ENCODE results near the gene SPRED2.
A peak's percentile ranks its signal among the peaks of the same experiment; 100 is the strongest.

SPRED2 gene, protein sequence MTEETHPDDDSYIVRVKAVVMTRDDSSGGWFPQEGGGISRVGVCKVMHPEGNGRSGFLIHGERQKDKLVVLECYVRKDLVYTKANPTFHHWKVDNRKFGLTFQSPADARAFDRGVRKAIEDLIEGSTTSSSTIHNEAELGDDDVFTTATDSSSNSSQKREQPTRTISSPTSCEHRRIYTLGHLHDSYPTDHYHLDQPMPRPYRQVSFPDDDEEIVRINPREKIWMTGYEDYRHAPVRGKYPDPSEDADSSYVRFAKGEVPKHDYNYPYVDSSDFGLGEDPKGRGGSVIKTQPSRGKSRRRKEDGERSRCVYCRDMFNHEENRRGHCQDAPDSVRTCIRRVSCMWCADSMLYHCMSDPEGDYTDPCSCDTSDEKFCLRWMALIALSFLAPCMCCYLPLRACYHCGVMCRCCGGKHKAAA

DNA sequence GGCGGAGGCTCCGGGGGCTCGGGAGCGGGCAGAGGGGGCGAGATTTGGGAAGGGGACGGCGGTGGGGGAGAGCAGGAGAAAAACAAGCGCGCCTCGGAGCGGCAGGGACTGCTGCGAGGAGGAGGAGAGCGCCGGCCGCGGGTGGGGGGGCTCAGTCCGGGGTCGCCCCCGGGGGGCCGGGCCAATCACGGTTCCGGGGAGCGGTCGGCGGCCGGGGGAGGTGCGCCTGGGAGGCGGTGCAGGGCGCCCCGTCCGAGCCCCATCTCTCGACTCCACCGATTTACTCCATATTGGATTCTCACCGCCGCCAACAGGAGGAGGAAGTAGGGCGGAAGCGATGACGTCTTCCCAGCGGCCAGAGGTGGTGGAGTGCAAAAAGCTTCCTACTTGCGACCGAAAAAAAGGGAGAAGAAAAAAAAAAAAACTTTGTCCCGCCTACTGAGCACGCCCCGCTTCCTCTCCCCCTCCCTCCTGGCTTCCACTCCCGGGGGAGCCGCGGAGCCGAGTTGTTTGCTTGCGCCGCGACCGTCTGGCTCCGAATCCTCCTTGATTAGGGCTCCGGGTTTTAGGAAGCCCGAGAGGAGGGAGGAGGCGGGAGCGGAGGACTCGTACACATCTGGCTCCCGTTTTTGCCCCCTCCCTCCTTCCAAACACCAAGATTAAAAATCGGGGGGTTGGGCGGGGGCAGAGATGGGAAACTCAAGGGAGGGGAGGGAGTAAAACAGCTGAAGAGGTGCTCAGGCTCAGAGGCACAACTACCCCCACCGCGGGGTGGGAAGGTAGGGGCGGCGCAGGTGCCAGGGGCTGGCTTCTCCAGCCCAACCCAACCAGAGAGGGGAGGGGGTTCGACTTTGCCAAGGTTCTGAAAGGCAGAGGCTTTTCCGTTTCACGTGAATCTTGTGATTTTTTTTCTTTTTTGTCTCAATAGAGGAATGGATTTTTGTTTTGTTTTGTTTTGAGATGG lies at the start of gene SPRED2:
Gene SPRED2, minus strand, starts transcription at position 373 of the 964 bp plus-strand sequence. CDS start 612 bp downstream, outside the sequence.
- DNase-seq (ENCODE audit: low read depth, low spot score): peak; percentile 44

GRCh38 chr2:65481961-65482360 lies 49.6 kb upstream of the SPRED2 start:
- DNase-seq (ENCODE audit: low read depth, low spot score): no peak

- no peak for DNase-seq (ENCODE audit: low read depth, low spot score)
These were observed 47.1 kb upstream of the SPRED2 start for GRCh38 chr2:65479524-65479923.

DNA sequence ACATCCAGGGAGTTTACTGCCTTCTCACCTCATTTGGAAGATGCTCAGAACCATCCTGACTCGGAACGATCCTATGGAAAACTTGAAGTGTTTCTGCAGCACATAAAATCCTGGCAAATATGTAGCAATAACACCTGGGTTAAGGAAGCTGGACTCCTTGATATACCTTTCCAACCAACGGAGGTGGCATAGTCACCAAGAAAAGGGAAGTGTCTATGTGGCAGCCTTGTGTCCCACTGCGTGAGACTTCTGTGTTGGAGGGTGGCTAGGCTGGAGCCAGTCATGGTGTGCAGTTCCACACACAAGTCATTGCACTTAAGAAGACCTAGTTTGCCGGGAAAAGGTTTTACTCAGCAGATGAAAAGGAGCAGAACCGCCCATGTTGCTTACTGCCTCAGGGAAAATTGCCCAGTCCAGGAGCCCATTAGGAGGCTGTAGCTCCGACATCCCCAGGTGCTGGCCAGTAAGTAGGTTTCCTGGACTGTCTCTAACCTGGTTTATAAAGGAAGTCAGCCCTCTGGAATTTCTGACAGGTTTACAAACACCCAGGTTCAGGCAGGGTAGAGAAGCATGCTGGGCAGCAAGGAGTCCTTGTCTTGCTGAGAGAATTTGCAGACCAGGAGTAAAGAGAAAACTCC lies 46.2 kb upstream of the SPRED2 start:
- no peak for DNase-seq (ENCODE audit: low read depth, low spot score)

DNA sequence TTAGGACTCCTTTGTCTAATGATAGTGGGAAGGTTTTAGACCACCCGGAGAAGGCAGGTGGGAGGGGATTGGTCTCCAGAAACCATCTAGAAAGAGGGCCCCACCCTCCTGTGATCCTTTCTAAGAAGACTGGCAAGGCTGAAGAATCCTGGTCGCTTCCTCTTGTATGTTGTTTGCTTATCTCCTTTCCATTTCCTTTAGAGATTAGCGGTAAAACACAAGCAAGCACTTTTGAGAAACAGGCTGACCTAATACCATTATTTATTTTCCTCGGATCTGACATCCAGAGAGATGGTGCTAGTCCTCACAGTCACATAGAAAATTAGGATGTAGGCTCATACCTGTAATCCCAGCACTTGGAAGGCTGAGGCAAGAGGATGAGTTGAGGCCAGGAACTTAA lies 45.2 kb upstream of the SPRED2 start:
- DNase-seq (ENCODE audit: low read depth, low spot score): no peak

DNA sequence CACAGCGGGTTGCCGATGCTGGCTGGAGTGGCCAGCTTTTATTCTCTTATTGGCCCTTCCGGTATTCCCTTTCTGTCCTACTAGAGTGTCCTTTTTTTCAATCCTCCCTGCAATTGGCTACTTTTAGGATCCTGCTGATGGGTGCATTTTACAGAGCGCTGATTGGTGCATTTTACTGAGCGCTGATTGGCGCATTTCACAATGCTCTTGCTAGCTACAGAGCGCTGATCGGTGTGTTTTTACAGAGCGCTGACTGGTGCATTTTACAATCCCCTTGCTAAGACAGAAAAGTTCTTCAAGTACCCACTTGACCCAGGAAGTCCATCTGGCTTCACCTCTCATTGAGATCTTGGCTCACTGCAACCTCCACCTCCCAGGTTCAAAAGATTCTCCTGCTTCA lies 44.4 kb upstream of the SPRED2 start:
- no peak for DNase-seq (ENCODE audit: low read depth, low spot score)

GRCh38 chr2:65475000-65475399 lies 42.6 kb upstream of the SPRED2 start:
- no peak for DNase-seq (ENCODE audit: low read depth, low spot score)

- no peak for DNase-seq (ENCODE audit: low read depth, low spot score)
These were observed 40.6 kb upstream of the SPRED2 start for GRCh38 chr2:65473045-65473444.

- DNase-seq (ENCODE audit: low read depth, low spot score): no peak
These were observed 39.0 kb upstream of the SPRED2 start for GRCh38 chr2:65471409-65471808.

GRCh38 chr2:65466551-65466950 lies 34.2 kb upstream of the SPRED2 start:
- DNase-seq (ENCODE audit: low read depth, low spot score): no peak

DNA sequence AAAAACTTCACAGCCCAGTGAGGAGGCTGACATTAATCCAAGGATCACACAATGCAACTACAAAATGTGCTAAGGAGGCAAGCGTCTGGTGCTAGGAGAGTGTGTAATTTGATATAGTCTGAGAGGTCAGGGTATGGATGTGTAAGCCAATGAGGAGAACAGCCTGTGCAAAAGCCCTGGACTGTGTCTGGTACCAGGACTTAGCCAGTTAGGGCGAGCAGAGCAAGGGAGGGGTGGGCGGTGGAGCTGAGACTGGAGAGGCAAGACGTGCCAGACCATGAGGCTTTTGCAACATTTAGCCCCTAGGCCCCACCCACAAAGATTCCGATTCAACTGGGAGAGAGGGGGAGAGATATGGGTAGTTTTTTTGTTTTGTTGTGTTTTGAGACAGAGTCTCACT lies 33.5 kb upstream of the SPRED2 start:
- no peak for DNase-seq (ENCODE audit: low read depth, low spot score)

DNA sequence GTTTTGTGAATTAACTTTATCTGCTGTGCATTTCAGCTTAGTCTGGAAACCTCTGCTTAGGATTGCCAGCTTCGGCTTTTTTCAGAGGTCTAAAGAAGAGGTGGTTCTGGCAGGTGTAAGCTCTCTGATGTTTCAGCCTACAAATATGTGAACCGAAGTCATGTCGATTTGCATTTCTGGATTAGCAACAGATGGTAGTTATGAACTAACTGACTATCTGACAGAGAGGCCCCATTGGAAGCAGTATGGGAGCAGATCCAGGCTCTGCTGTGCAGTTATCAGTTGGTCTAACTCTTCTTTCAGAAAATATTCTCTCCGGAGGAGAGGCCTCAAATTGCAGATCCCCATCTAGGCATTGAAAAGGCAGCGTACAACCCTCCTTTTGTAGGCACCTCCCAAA lies 32.7 kb upstream of the SPRED2 start:
- DNase-seq (ENCODE audit: low read depth, low spot score): no peak

DNA sequence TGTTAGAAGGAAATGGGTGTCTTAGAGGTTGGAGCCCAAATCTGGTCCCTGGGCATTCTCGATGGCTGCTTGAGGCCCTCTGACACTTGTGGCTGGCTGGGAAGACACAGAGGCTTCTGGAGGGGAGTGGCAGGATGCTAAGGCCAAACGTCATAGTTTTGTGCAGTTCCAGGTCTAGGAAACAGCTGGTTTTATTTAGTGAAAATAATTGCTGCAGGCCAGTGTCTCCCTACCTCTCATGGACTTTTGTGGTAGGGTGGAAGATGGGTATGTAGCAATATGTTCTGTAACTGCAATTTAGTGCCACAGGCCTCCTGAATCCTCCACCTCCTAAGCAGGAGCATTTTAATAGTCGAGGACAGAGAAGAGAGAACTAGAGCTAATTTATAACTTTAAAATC lies 32.2 kb upstream of the SPRED2 start:
- no peak for DNase-seq (ENCODE audit: low read depth, low spot score)

GRCh38 chr2:65458999-65459398 lies 26.6 kb upstream of the SPRED2 start:
- DNase-seq (ENCODE audit: low read depth, low spot score): no peak

DNA sequence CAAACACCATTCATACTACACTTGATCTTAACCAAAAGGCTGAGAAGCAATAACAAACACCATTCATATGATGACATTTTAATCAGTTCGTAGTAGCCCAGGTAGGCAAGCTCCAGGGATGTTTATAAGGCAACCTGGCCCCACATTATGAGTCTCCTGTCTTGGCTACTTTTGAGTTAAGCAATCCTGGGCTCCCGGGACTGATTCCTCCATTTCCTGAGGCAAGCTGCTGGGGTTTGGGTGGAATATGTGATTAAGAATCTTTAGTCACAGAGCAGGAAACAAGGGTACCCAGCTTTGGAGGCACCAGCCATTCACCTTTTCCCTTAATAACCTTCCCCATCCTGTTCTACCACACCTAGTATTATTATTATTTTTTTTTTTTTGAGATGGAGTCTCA lies 24.5 kb upstream of the SPRED2 start:
- no peak for DNase-seq (ENCODE audit: low read depth, low spot score)

DNA sequence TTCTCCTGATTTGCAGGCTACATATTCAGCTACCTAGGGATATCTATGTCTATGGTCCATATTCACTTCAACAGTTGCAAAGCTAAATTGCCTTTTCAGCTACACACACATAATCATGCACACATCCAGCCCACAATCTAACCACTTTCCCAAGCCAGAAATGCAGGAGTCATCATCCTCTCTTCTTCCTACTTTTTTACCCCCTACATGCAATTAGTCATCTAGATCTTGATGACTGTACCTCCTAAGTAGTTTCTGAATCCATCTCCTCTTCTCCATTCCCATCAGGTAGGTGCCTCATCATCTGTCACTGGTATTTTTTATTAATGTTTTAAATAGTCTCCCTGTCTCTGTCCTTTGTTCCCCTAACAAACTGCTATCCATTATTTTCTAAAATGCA lies 23.7 kb upstream of the SPRED2 start:
- DNase-seq (ENCODE audit: low read depth, low spot score): no peak

DNA sequence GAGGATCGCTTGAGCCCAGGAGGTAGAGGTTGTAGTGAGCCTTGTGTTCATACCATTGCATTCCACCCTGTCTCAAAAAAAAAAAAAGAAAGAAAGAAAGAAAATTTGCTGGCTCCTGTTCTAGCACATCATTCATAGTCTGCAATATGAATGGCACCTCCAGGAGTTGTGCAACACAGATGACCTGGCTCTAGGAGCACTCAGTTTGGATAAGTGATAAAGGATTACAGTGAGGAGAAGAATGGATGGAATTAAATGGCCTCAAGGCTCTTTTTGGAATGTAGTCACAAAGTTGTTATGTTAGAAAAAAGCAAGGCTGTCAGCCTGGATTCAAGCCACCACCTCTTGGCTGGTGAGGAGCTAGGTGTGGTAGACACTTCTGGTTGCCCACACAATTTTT lies 21.5 kb upstream of the SPRED2 start:
- DNase-seq (ENCODE audit: low read depth, low spot score): no peak

- DNase-seq (ENCODE audit: low read depth, low spot score): no peak
These were observed 19.9 kb upstream of the SPRED2 start for GRCh38 chr2:65452150-65452895.

DNA sequence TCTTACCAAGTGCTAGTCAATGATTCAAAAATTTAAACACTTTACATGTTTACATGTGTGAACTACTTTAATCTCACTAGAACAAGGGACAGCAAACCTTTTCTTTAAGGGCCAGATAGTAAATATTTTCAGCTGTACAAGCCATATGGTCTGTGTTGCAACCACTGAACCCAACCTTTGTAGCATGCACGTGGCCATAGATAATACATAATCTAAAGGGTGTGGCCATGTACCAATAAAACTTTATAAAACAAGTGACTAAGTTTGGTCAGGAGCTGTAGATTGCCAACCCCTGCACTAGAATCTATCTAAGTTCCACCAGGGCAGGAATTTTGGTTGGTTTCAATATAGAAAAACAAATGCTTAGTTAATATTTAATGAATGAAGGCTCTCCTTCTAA lies 18.4 kb upstream of the SPRED2 start:
- DNase-seq (ENCODE audit: low read depth, low spot score): no peak

DNA sequence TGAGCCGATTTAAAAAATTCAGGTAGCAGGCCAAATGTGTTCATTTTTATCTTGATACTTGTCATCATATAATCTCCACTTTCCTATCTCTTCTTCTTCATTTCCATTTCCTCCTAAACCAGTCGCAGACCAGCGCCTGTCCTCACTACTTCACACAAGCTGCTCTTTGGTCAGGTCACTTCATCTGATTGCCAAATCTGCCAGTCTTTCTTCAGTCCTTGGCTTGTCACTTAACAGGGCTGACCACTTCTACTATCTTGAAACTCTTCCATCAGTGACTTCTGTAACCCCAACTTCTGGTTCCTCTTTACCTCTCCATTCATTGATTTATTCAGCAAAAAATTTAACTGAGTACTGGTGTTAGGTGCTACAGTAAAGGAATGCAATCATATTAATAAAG lies 18.0 kb upstream of the SPRED2 start:
- no peak for DNase-seq (ENCODE audit: low read depth, low spot score)

DNA sequence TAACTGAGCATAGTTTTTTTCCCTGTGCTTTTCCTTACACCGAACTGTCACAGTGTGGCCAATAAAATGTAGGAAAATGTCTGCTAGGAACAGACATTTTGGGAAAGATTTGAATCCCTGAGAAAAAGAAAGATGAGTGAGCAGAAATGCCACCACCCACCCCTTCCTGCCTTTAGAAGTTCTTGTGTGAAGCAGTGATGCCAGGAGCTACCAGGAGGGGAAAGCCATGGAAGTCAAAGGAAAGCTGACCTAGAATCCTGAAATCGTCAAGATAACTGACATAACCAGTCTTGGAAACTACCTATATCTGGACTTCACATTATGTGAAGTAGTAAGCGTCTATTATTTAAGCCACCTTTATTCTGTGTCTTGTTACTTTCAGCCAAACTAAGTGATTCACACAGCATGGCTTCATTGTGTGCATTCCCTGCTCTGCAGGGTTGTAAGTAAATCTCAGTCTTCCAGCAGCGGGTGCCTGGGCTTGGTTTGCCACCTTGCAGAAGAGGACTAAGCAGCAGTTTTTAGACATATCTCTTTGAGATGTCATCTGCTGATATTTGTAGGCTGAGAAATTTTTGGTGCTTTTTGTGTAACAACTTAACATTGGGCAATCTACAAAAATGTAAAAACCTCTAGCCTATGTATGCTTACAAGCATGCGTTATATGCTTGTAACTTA lies 11.2 kb upstream of the SPRED2 start:
- DNase-seq (ENCODE audit: low read depth, low spot score): no peak

Data from activated CD4-positive, CD25-positive, alpha-beta regulatory T cell treated with anti-CD3 and anti-CD28 coated beads, Interleukin-2, amount 50 U/mL, for 16 hours (primary cell).